Loucy (cell line): ENCODE measurements around the gene SMTNL2.

Source experiments
- H2AFZ ChIP-seq: fragments of 200-600 bp; sonication (generic); 2 replicates; pipeline ENCODE4 v1.6.0; 2016; ENCODE audit warnings: antibody characterized with exemption, mild to moderate bottlenecking, low read length, moderate library complexity
- H3F3A ChIP-seq: fragments of 200-600 bp; 2 replicates; pipeline ENCODE4 v1.6.0; 2016; ENCODE audit warnings: antibody characterized with exemption, low read depth, mild to moderate bottlenecking
- H3K27me3 ChIP-seq: fragments of 200-600 bp; sonication (generic); 2 replicates; pipeline ENCODE4 v1.6.1; 2014; ENCODE audit warnings: low read length, mild to moderate bottlenecking; ENCODE audit not compliant: insufficient read depth, poor library complexity, severe bottlenecking
- H3K36me3 ChIP-seq: fragments of 200-600 bp; sonication (generic); 2 replicates; pipeline ENCODE4 v1.6.1; 2016; ENCODE audit warnings: low read length; ENCODE audit not compliant: insufficient read depth
- H3K4me1 ChIP-seq: fragments of 200-600 bp; sonication (generic); 2 replicates; pipeline ENCODE4 v1.5.1; 2014; ENCODE audit warnings: low read length, mild to moderate bottlenecking; ENCODE audit not compliant: insufficient read depth, poor library complexity, severe bottlenecking
- H3K4me2 ChIP-seq: fragments of 200-600 bp; sonication (generic); 2 replicates; pipeline ENCODE4 v1.6.0; 2014; ENCODE audit warnings: antibody characterized with exemption, low read length, low read depth, mild to moderate bottlenecking; ENCODE audit not compliant: poor library complexity, severe bottlenecking
- H3K4me3 ChIP-seq: fragments of 200-600 bp; sonication (generic); 2 replicates; pipeline ENCODE4 v1.5.1; 2014; ENCODE audit warnings: low read length, mild to moderate bottlenecking, mixed read lengths; ENCODE audit not compliant: poor library complexity, severe bottlenecking
- H3K79me2 ChIP-seq: fragments of 200-600 bp; sonication (generic); 2 replicates; pipeline ENCODE4 v1.6.1; 2014; ENCODE audit warnings: low read length; ENCODE audit not compliant: insufficient read depth
- H3K9ac ChIP-seq: fragments of 200-600 bp; sonication (generic); 2 replicates; pipeline ENCODE4 v1.6.0; 2014; ENCODE audit warnings: mild to moderate bottlenecking, low read depth, low read length, moderate library complexity; ENCODE audit not compliant: poor library complexity, severe bottlenecking
- H3K9me2 ChIP-seq: fragments of 200-600 bp; sonication (generic); replicated peaks from 2 replicates; pipeline ENCODE4 v1.6.1; 2016; ENCODE audit warnings: low read depth, low read length, mixed read lengths
- H3K9me3 ChIP-seq: fragments of 200-600 bp; sonication (generic); 2 replicates; pipeline ENCODE4 v1.6.1; 2014; ENCODE audit warnings: mild to moderate bottlenecking, antibody characterized with exemption, low read length, low read depth; ENCODE audit not compliant: insufficient read depth
- H4K20me1 ChIP-seq: fragments of 200-600 bp; sonication (generic); 2 replicates; pipeline ENCODE4 v1.6.0; 2014; ENCODE audit warnings: antibody characterized with exemption, low read length, mild to moderate bottlenecking; ENCODE audit not compliant: insufficient read depth, poor library complexity, severe bottlenecking
- CTCF ChIP-seq: fragments of 200-600 bp; sonication (generic); conservative IDR thresholded peaks from 2 replicates; pipeline ENCODE4 v1.5.1; 2014; ENCODE audit warnings: mild to moderate bottlenecking, antibody characterized with exemption, low read length
- EZH2phosphoT487 ChIP-seq: fragments of 200-600 bp; IDR thresholded peaks from 2 replicates; pipeline ENCODE4 v1.6.1; 2018; ENCODE audit warnings: antibody characterized with exemption, mild to moderate bottlenecking, moderate library complexity, borderline replicate concordance

SMTNL2 gene

DNA sequence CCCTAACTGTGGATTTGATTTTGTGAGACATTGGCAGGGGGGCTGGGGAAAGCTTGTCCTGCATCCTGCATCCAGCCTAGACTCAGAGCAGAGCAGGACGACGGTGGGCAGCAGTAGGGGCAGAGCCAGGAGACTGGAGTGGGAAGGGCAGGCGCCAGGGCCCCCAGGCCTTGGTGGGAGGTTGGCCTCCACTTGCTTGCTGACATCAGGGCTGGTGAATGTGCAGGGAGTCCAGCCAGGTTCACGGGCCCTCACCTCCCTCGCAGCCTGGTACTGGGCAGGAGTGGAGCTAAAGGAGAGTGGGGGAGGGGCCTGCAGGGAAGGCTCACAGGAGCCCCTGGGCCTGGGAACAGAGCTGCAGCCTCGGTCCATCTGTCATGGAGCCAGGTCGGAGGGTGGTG lies 2.2 kb upstream of the SMTNL2 start:
- Histone ChIP-seq H3K27me3 (no peaks in the 10 kb centered on the region), H2AFZ (no peak overlapping the region), H3F3A (no peaks in the 10 kb centered on the region), H3K4me3 (no peak overlapping the region), H4K20me1 (no peaks in the 10 kb centered on the region), H3K9ac (no peak overlapping the region), H3K4me1 (no peaks in the 10 kb centered on the region), H3K79me2 (no peaks in the 10 kb centered on the region), H3K9me3 (no peaks in the 10 kb centered on the region), H3K36me3 (no peaks in the 10 kb centered on the region), H3K9me2 (no peaks in the 10 kb centered on the region), H3K4me2 (no peak overlapping the region)
- TF ChIP-seq CTCF (no peak), EZH2phosphoT487 (no peak)

DNA sequence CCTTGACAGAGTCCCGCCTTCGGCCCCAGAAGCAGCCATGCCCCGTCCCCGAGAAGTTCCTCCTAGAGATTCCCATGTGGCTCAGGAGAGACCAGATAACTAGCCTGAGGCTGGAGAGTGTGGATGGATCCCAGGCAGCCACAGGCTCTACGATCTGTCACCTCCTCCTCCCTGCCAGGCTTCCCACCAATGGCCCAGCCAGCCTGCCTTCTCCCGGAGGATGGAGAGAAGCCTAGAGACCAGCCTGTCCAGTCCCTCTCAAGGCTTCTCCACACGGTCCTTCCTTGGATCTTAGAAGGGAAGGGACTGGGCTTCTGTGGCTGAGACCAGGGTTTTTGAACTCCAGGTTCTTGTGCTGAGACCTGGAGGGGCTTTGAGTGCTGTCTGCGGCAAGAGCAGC lies 1.6 kb upstream of the SMTNL2 start:
- no peaks in the 10 kb centered on the region for H3K27me3 ChIP-seq
- no peak overlapping the region for H3K4me2 ChIP-seq
- no peaks in the 10 kb centered on the region for H3K79me2 ChIP-seq
- no peaks in the 10 kb centered on the region for H3F3A ChIP-seq
- no peaks in the 10 kb centered on the region for H3K36me3 ChIP-seq
- H3K4me1 ChIP-seq: no peaks in the 10 kb centered on the region
- H3K9me3 ChIP-seq: no peaks in the 10 kb centered on the region
- TF ChIP-seq CTCF (no peak), EZH2phosphoT487 (no peak)
- no peak overlapping the region for H3K4me3 ChIP-seq
- no peak overlapping the region for H2AFZ ChIP-seq
- H3K9me2 ChIP-seq: no peaks in the 10 kb centered on the region
- H4K20me1 ChIP-seq: no peaks in the 10 kb centered on the region
- H3K9ac ChIP-seq: no peak overlapping the region

- no peaks in the 10 kb centered on the region for H3K9me2 ChIP-seq
- no peak overlapping the region for H2AFZ ChIP-seq
- H3K4me1 ChIP-seq: no peaks in the 10 kb centered on the region
- H3K4me3 ChIP-seq: no peak overlapping the region
- TF ChIP-seq EZH2phosphoT487 (no peak), CTCF (no peak)
- H3K27me3 ChIP-seq: no peaks in the 10 kb centered on the region
- H3K36me3 ChIP-seq: no peaks in the 10 kb centered on the region
- no peaks in the 10 kb centered on the region for H3K79me2 ChIP-seq
- no peaks in the 10 kb centered on the region for H3K9me3 ChIP-seq
- H4K20me1 ChIP-seq: no peaks in the 10 kb centered on the region
- H3K9ac ChIP-seq: no peak overlapping the region
- H3K4me2 ChIP-seq: no peak overlapping the region
- H3F3A ChIP-seq: no peaks in the 10 kb centered on the region
Measured at GRCh38 chr17:4583206-4583605, 1.1 kb upstream of the SMTNL2 start.
